Pancreas (tissue), 10 donors: ENCODE measurements around the gene RUFY1. TPM values are rescaled to one million over a fixed set of nuclear protein-coding genes. Genes with fewer than 3 reads are reported as not detected.
"Not testable (repeated sequence)": the region's sequence is repeated elsewhere in the genome, so short reads cannot be mapped to it uniquely, and the experiment has no call there.

ENCODE experiments used
- ATAC-seq, 4 donors: fragments of 200-7000 bp; cut with Tn5 transposase; one replicate each; pipeline versions ENCODE4 v1.8.0 to v1.9.1; 2020; ENCODE audit warnings: mild to moderate bottlenecking in 4 of 4, moderate library complexity in 4 of 4
- DNase-seq, 6 donors: peaks; one replicate each; pipeline ENCODE4 v3.0.0-alpha.2; 2020
- FAIRE-seq: peaks from 2 replicates; lab custom pipeline; 2012; peaks lifted over from hg19 to GRCh38; lab: Jason Lieb, UNC
- H3K27ac ChIP-seq, 4 donors: fragments of 200-600 bp; sonication (generic); 1 replicate in 3 of 4; 2 replicates in 1 of 4; pipeline versions ENCODE4 v1.5.0 to v1.8.0; 2020
- H3K27me3 ChIP-seq, 4 donors: fragments of 200-600 bp; one replicate each; pipeline ENCODE4 v1.8.0; 2021
- H3K36me3 ChIP-seq, 3 donors: fragments of 200-600 bp; sonication (generic) in 1 of 3; one replicate each; pipeline versions ENCODE4 v1.5.0 to v1.8.0; 2020 to 2021
- H3K4me1 ChIP-seq, 3 donors: fragments of 200-600 bp; one replicate each; pipeline ENCODE4 v1.8.0; 2021
- H3K4me3 ChIP-seq, 4 donors: fragments of 200-600 bp; sonication (generic) in 2 of 4; one replicate each; pipeline versions ENCODE4 v1.5.0 to v1.8.0; 2020 to 2021
- H3K9me3 ChIP-seq, 4 donors: fragments of 200-600 bp; one replicate each; pipeline ENCODE4 v1.8.0; 2021
- WGBS, 2 donors: extraction: QIAGEN DNeasy Blood & Tissue Kit; methylation state at CpG; one replicate each; pipeline ENCODE4 v1.1.7; 2013; 5-methylcytosine and 5-hydroxymethylcytosine counted together
- intact Hi-C, 3 donors: fragments of 100-400 bp; cut with DNase I; formaldehyde crosslinking; loops; one replicate each; pipeline versions ENCODE4 v1.11.1 to v1.14.2; 2022
- polyA plus RNA-seq, 2 donors: library from polyadenylated mRNA; stranded (reverse); fragments of 200-250 nt; gene quantifications; one replicate each; pipeline ENCODE4 v1.2.3, GENCODE V29; 2013
- total RNA-seq, 6 donors: library from RNA; stranded (reverse); fragmentation: NEBNext Ultra II Directional in 4 of 6; extraction: Animal tissue kit (Norgen Biotek cat#: 25700) in 4 of 6; gene quantifications; one replicate each; pipeline versions ENCODE4 v1.2.1 to v1.2.4, GENCODE V29; 2021 to 2023
- TF ChIP-seq, protein P1 (sequence below), 4 donors: fragments of 200-600 bp; sonication (generic) in 3 of 4; IDR thresholded peaks; one replicate each; pipeline versions ENCODE4 v1.5.0 to v1.8.0; 2021; ENCODE audit warnings: antibody characterized with exemption in 4 of 4
- donor health status: healthy with polysubstance abuse.
- donor health status: DM: no; HTN: no; CAD: no; lungs with moderate emphysema.
- donor health status: DM: no; HTN: no; CAD: no.
- donor health status: control.
- donor health status: control.
- donor health status: Bipolar disorder and iron deficiency.
- donor health status: DM: yes; HTN: yes; CAD: no.
- donor health status: DM: no; HTN: no; CAD: no.
- donor health status: DM: no; HTN: no; CAD: no.
- donor health status: DM: yes; HTN: yes; CAD: no.

RUFY1 gene
- total and polyA plus RNA-seq, 8 donors = 16.4 to 35.8 (median 17.9) TPM

GRCh38 chr5:179516221-179516620, 34.1 kb upstream of the RUFY1 start:
- DNase-seq (no peak), ATAC-seq (no peak), FAIRE-seq (no peak)
- TF ChIP-seq, protein P1, sequence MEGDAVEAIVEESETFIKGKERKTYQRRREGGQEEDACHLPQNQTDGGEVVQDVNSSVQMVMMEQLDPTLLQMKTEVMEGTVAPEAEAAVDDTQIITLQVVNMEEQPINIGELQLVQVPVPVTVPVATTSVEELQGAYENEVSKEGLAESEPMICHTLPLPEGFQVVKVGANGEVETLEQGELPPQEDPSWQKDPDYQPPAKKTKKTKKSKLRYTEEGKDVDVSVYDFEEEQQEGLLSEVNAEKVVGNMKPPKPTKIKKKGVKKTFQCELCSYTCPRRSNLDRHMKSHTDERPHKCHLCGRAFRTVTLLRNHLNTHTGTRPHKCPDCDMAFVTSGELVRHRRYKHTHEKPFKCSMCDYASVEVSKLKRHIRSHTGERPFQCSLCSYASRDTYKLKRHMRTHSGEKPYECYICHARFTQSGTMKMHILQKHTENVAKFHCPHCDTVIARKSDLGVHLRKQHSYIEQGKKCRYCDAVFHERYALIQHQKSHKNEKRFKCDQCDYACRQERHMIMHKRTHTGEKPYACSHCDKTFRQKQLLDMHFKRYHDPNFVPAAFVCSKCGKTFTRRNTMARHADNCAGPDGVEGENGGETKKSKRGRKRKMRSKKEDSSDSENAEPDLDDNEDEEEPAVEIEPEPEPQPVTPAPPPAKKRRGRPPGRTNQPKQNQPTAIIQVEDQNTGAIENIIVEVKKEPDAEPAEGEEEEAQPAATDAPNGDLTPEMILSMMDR (IDR thresholded peaks at IDR 0.05) = no peak
- 51 to 55% methylated on average over 9 of the region's 9 CpGs for WGBS, 2 donors
- Histone ChIP-seq H3K4me1 (no peaks in the 10 kb centered on the region), H3K27ac (no peak overlapping the region), H3K36me3 (no peaks in the 10 kb centered on the region), H3K4me3 (no peak overlapping the region), H3K27me3 (no peaks in the 10 kb centered on the region), H3K9me3 (no peaks in the 10 kb centered on the region)
- intact Hi-C loops = no loop called here

- H3K27me3 ChIP-seq, H3K27ac ChIP-seq, DNase-seq, intact Hi-C loops, H3K9me3 ChIP-seq, FAIRE-seq, ATAC-seq, H3K4me3 ChIP-seq, H3K36me3 ChIP-seq, H3K4me1 ChIP-seq: not testable (repeated sequence)
- 48 to 55% methylated on average over 1 to 5 of the region's 7 CpGs for WGBS, 2 donors
These were observed 32.6 kb upstream of the RUFY1 start for GRCh38 chr5:179517746-179518145.

- ATAC-seq, H3K4me1 ChIP-seq, DNase-seq, intact Hi-C loops, FAIRE-seq, H3K9me3 ChIP-seq, H3K27ac ChIP-seq, H3K27me3 ChIP-seq, H3K36me3 ChIP-seq, H3K4me3 ChIP-seq: not testable (repeated sequence)
- 58 to 63% methylated on average over 8 to 14 of the region's 17 CpGs for WGBS, 2 donors
These were observed 32.0 kb upstream of the RUFY1 start for GRCh38 chr5:179518369-179518768.

DNA sequence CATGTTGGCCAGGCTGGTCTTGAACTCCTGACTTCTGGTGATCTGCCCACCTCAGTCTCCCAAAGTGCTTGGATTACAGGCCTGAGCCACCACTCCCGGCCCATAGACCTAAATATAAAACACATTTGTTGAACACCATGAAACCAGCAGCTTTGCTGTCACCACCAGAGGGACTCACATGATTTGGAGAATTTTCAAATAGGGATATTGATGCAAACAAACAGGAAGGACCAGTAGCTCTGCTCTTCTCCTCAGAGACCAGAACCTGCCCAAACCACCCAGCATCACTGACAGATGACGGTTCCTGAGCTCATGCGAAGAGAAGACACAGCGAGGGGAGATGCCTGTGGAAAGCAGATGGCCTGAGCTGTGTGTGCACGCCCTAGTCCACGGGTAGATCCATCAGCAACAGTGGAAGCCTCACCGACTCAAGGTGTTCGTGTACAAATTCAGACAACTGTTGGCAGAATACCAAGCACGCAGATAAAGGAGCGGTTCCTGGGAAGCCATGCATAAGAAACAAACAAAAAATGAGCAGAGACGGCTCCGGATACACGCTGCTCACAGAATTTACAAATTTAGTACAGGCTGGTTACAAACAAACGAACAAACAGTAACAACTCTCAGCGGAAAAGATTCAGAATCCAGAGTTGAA, 30.8 kb upstream of the RUFY1 start:
- DNase-seq = not testable (repeated sequence)

DNA sequence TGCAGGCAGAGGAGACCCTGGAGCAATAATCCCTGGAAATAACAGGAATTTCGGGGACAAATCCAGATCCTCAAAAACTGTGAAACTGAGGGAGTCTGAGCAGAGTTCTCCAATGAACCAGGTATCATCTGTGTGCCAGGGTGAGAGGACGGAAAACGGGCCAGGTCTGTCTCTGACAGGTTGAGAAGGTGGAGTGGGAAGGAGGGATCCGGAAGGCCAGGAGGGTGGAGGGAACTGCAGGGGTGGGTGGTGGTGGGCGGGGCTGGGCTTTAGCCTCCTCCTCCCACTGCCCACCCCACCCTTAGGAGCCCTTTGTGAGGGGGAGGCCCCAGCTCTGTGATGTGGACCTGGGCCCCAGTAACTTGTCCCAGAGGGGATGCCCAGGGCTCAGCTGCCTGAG, 28.2 kb upstream of the RUFY1 start:
- H3K4me3 ChIP-seq, ATAC-seq: not testable (repeated sequence)

More for the DNA sequence above, 30.8 kb upstream of the RUFY1 start:
- H3K27me3 ChIP-seq, H3K9me3 ChIP-seq, H3K4me1 ChIP-seq, H3K4me3 ChIP-seq, H3K36me3 ChIP-seq, H3K27ac ChIP-seq, FAIRE-seq, intact Hi-C loops: not testable (repeated sequence)
- peak; percentile 50 to 78 (median 70) for ATAC-seq
- 23 to 30% methylated on average over 14 of the region's 15 CpGs for WGBS, 2 donors

GRCh38 chr5:179526978-179527377, 23.4 kb upstream of the RUFY1 start:
- no peak overlapping the region for H3K27ac ChIP-seq
- H3K27me3 ChIP-seq = no peaks in the 10 kb centered on the region
- H3K9me3 ChIP-seq = no peaks in the 10 kb centered on the region
- no peaks in the 10 kb centered on the region for H3K36me3 ChIP-seq
- DNase-seq = no peak
- peaks cover 0 to 4% (median 0%) of the 10 kb centered on the region in 3 donors for H3K4me1 ChIP-seq
- intact Hi-C loops = no loop called here
- no peak for FAIRE-seq
- ATAC-seq = no peak
- TF ChIP-seq, protein P1 (IDR thresholded peaks at IDR 0.05) = no peak
- 52 to 61% methylated on average over 1 of the region's 1 CpG for WGBS, 2 donors
- no peak overlapping the region for H3K4me3 ChIP-seq

More for the DNA sequence above, 28.2 kb upstream of the RUFY1 start:
- H3K4me1 ChIP-seq, intact Hi-C loops, H3K27me3 ChIP-seq, DNase-seq, H3K9me3 ChIP-seq, H3K27ac ChIP-seq, FAIRE-seq, H3K36me3 ChIP-seq: not testable (repeated sequence)
- WGBS, 2 donors = 81 to 88% methylated on average over 4 of the region's 5 CpGs
